ENCODE measurements around the gene ATPAF2.

GRCh38 chr17:17970699-17971430, 68.1 kb downstream of the ATPAF2 start:
- TF ChIP-seq CTCF (IDR thresholded peaks at IDR 0.05) (no peak), EP300 (IDR thresholded peaks at IDR 0.05) (no peak)

Data from gastroesophageal sphincter (tissue), 3 donors.